GM18858 (cell line): ENCODE results near the gene ADAMTSL3.
"Not testable (repeated sequence)": the region's sequence is repeated elsewhere in the genome, so short reads cannot be mapped to it uniquely, and the experiment has no call there.

Source experiments
- ATAC-seq: cut with Tn5 transposase; IDR thresholded peaks from one replicate; pipeline ENCODE4 v1.9.1; 2021; ENCODE audit not compliant: unreplicated experiment

ADAMTSL3 gene

DNA sequence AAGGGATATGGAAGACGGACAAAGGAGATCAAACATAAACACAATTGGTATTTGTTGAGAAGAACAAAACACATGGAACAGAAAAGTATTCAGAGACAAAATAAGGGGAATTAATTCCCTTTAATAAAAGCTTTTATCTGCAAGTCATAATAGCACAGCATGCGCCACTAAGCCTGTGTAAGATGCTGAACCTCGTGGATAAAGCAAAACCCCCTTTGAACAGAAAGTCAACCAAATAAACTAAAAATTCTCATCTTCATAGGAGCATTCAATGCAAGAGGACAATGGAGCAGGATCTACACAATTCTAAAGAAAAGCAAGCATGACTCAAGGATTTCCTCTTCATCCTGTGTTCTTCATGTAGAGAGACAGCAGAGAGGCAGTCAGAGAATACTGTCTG lies 307.4 kb downstream of the ADAMTSL3 start:
- no peak for ATAC-seq

DNA sequence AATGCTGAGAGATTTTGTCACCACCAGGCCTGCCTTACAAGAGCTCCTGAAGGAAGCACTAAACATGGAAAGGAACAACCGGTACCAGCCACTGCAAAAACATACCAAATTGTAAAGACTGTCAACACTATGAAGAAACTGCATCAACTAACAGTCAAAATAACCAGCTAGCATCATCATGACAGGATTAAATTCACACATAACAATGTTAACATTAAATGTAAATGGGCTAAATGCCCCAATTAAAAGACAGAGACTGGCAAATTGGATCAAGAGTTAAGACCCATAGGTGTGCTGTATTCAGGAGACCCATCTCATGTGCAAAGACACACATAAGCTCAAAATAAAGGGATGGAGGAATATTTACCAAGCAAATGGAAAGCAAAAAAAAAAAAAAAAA lies 311.0 kb downstream of the ADAMTSL3 start:
- not testable (repeated sequence) for ATAC-seq

DNA sequence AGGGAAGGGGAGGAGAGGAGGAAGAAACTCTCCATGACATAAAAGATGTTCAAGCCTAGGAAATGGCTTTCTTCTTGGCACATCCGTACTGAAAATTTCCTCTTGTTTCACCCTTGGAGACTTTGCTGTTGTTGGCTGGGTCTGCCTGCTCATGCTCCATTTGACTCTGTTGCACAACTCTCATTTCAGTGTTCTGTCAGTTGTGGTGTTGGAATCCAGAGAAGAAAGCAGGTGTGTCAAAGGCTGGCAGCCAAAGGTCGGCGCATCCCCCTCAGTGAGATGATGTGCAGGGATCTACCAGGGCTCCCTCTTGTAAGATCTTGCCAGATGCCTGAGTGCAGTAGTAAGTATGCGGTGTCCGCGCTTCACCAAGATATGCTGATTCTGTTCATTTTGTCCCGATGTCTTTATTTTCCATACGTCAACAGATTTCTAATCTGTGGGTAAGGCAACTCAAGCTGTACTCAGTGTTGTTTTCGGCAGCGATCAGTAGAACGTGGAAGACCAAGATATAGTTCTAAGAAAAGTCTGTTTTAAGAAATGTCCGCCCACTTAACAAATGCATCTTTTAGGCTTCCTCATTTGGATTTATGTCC lies 316.5 kb downstream of the ADAMTSL3 start:
- ATAC-seq = no peak

DNA sequence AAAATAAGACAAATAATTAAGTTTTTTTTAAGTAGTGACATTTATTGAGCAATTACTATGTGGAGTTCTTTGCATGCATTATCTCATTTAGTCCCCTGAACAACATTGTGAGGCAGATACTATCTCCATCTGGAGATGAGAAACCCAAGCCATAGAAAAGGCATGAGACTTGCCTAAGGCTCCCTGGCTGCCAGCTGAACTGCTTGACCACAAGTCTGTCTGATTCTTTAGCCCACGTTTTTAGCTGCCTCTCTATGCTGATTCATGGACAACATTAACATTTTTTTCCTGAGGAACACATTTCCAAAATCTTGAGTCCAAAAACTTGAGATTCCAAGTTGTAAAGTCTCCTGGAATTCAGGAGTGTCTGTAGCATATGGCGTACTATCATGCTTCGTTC lies 318.1 kb downstream of the ADAMTSL3 start:
- no peak for ATAC-seq

DNA sequence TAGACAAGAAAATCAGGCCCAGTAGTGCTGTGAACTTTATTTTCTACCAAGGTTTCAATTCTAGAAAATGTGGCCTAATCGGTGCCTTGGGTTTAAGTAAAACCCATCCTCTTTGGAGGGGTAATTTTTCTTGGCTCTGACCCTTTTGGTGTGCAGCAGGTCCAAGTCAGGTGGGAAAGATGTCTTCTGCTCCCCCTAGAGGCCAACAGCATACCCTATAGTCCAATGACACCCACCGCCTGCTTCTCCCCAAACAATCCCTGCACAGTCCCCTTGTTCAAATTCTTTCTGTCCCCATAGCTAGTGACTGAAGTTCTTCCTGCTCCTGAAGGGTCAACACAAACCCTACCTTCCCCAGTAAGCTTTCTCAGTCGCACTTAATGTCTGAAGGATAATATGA lies 319.9 kb downstream of the ADAMTSL3 start:
- no peak for ATAC-seq

DNA sequence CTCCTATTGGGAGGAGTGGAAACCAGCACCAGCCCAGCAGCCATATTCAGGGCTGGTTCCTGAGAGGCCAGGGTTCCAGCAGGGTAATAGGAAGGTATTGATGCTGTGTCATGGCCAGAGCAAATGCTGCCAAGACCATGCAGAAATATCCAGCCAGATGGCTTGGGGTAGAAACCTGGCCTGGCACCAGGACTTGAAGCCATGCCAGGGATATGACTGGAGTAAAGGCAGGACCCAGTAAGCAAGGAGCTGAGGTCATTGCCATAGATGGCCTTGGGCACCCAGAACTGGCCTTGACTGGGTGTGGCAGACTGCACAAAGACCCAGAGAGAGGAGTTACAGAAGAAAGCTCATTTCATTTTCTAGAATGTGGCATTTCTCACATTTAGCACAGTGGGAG lies 324.1 kb downstream of the ADAMTSL3 start:
- no peak for ATAC-seq

DNA sequence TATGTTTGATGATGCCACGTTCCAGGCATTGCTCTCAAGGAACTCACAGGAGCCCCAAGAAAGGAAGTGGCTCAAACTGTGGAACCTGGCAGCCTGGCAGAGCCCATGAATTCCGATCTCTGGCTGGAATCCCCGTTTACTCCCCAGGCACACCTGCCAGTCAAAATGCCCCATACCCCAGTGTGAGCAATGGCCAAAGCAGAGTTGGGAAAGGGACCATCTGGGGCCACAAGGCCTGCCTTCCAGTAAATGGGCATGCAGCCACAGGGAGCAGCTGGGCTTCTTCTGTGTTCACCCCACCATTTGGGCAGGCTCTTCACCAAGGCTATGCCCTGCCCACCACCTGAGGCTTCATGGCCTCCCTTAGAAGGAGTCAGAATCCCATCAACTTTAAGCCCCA lies 324.7 kb downstream of the ADAMTSL3 start:
- no peak for ATAC-seq

DNA sequence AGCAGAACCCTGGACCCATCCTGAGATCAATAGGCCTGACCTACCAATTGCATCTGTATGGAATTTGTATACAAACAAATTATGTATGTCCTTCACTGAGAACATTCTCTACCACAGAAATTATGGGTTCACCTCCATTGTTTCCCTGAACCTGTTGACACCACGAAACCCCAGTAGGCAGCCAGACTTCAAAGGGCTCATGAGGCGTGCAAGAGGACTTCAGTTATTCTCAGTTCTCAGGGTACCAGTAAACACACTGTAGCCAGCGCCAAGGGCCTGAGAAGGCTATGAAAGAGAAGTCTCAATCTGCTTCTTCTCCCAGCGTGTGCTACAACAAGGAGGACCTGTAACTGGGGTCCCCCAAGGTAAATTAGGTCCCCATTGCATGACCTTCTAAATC lies 326.7 kb downstream of the ADAMTSL3 start:
- ATAC-seq = no peak

DNA sequence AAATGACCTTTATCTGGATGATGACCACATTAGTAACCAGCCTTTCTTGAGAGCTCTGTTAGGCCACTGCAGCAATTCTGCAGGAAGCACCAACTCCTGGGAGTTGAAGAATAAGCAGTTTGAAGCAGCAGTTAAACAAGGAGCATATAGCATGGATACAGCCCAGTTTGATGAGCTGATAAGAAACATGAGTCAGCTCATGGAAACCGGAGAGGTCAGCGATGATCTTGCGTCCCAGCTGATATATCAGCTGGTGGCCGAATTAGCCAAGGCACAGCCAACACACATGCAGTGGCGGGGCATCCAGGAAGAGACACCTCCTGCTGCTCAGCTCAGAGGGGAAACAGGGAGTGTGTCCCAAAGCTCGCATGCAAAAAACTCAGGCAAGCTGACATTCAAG lies 328.8 kb downstream of the ADAMTSL3 start:
- ATAC-seq = no peak

DNA sequence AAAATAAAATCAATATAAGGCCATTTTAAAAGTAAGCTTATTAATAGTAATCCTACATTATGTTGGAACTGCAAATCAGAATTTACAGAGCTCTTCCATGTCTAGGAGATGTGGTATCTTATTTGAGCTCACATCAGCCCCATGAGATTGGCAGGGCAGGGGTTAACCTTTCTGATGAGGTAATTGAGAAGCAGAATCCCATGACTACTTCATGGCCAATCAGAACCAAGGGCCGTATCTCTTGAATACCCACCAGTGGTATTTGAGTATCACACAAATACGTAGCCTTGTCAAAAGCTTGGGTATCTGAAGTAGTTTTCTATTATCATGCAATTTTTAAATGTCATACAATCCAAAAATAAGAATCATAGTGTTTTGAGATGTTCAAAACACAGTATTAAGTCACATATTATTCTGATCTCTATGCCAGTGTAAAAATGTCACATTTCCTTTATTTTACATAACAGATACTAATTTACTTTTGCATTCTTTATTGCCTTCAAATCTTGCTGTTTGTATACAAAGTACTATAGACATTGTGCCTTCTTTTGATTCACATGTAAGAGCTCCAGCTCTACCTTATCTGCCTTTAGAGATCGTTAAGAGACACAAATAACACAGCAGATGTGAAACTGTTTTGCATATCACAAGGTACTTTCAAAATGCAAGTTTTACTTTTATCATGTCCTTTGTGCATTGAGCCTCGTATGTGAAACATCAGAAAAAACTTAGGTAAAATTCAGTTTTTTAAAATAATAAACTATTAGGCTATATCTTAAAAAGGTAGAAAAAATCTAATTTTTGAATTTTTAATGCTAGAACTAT lies 329.9 kb downstream of the ADAMTSL3 start:
- peak; percentile 82 for ATAC-seq

DNA sequence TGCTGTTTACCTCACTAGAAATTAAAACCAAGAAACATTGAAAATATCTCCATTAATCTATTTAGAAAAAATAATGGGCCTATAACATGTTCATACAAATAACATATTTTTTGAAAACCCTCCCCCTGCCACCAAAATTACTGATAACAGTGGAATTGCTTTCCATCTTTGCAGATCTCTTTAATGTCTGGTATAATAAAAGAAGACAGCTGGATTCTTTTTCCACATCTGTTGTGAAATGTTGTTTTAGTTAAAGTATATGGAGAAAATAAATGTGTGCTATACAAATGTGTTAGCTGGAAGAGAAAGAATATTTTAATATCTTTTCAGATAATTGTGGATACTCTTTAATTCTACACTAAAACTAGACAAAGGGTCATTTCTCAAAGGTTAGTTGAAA lies 330.7 kb downstream of the ADAMTSL3 start:
- ATAC-seq = no peak

DNA sequence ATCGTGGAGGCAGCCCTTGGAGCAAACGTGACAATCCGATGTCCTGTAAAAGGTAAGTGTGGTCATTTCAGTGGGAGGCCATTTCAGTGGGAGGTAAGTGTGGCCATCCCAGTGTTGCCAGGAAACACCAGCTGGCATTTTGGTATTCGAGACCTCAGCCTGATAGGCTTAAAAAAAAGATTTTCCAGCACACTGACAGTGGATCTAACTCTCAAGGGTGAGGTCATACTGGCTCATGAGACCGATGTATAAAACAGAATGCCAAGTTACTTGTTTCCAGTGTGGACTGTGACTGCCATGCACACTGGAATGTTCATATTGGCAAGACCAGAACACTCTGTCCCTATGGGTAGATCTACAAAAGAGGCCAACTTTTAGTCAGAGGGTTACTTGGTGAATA lies 337.2 kb downstream of the ADAMTSL3 start:
- no peak for ATAC-seq

DNA sequence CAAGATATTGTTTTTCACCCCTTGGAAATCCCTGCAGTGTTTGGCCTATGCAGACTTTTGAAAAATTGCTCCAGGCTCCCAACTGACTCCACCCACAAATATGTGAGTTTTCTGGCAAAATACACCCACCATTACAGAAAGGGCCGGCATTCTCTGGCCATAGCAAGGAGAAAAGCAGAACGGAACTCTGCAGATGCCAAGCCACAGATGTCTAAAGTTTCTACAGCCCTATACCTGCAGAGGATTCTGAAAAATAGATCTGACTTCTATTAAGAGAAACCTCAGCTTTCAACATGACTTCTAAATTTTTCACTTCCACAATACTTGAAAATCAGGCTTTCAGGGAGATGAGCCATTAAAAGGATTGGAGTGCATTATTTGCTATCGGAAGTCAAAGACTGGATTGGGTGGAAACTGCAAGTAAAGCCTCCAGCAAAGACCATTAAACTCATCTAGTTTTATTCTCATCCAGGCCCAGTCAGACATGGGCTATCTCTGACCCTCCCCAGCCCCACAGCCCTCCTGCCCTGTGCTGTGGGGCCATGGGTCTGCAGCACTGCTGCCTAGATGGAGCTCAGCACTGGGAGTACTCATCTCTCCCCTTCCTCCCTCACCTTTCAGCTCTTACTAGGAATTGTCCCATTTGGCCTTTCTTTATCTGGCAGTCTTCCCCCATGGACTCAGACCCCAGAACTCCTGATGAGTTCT lies 338.6 kb downstream of the ADAMTSL3 start:
- peak; percentile 56 for ATAC-seq

DNA sequence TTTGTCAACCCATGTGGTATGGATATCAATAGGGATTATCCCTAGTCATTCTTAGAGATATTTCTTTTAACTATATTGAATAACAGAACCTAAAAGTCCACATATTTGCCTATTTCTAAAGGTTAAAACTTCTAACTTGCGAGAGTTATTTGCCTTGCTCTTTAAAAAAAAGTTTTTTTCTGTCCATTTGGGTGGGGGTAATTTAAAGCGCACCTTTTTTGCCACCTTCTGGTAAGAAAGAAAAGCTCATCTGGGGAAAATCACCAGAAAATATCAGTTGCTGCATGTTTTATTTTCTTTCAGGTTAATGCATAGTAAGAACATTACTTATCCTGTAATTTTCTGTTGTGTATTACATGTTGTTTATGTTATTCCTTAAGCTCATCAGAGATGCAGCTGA lies 339.7 kb downstream of the ADAMTSL3 start:
- no peak for ATAC-seq

DNA sequence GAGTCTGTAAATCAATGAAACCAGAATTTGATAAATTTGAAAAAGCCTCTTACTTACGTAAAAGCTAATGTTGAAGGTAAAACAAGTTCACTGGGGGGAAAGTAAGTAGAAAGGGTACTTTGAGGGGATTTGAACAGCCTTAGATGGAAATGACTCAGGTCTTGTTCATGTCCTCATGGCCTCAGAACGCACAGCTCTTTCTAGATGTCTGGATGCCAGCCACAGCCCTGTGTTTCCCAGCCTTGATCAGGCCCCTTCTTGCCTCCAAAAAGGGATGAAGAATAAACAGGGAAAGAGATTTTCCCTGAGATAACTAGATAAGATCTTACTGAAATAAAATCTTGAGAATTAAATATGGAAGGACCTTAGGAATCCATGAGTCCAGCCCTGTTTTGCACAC lies 344.6 kb downstream of the ADAMTSL3 start:
- no peak for ATAC-seq

DNA sequence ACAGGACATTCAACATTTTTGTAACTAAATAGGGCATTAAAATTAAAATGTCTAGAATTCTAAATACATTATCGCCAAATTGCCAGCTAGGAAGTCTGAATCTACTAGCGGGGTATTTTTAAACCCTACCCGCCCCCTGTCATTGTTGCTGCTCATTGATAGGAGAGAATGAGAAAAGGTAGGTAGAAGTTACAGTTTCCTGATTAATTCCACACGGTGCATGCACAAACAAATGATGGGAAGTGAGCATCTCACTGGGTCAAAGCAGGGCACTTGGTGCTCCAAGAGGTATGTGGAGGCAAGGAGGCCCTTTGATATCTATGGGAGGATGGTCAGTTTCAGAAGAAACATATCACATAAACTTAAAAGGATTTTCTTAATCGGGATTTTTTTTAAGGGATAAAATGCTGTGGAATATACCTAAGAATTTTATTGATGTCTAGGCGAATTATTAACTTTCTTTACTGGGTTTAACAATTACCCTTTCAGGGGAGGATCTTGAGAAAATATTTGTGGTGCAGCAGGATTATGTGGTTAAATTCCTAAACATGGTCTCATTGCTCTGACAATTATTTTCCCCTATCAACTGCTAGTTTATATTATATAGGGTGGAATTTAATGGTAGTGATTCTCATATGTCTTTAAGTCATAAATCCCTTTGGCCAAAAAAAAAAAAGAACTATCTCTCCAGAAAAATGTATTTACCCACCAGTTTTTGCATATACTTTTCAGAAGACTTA lies 345.6 kb downstream of the ADAMTSL3 start:
- ATAC-seq = no peak

DNA sequence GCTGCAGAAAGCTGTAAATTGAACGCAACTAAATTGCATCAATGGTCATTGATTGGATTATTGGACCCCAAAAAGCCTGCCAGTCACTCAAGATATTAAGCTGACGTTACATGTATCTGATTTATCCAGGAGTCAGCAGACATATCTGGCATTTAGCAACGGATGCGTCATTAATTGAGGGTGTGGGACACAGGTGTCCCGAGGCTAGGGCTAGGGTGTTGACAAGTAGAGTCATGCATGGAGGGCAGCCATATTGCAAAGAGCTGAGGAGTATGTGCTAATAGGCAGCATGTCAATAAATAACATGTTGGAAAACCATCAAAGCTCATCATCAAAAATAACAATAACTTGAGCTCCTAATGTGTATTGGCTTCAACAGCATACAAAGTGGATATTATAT lies 347.1 kb downstream of the ADAMTSL3 start:
- no peak for ATAC-seq

DNA sequence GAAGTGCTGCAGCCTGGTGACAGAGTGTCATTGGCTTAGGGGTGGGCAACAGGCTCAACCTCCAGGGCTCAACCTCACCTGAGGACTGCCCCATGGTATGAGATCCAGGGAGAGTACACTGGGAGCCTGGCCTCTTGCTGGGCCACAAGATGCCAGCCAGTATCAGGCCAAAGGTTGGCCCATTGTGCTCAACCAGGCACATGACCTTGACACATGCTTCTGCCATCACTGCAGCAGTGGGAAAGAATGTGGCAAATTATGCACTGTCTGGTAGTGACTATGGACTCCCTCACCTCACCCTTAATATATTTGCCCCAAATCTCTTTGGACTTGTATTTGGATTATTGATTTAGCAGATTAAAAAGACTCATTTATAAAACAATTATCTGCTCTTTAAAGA lies 347.7 kb downstream of the ADAMTSL3 start:
- no peak for ATAC-seq

DNA sequence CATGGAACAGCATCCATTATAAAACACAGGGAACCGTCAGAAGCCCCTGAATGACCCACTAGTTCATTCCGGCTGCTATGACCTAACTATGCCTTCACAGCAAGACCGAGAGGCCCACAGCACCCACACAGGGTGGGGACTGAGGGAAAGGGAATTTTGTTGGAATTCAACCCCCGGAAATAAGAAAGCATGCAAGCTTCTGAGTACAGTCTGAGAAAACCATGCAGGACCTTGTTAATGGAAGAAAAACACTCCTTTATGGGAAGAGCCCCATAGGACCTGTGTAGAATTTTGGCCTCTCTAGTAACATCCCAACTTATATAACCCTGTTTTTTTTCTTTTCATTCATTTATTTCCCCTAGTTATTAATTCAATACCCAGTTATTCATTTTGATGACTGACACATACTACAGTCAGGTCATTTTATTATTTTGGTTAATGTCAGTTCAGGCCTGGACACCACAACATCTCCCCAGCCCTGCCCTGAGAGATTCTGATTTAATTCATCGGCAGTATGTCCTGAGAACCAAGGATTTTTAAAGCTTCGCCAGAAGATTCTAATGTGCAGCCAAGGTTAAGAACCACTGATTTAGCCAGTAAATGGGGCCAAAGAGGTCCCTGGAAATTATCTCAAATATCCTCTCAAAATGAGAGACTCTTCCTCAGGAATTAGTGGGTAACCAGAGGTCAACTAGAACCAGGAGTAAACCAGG lies 350.0 kb downstream of the ADAMTSL3 start:
- no peak for ATAC-seq

DNA sequence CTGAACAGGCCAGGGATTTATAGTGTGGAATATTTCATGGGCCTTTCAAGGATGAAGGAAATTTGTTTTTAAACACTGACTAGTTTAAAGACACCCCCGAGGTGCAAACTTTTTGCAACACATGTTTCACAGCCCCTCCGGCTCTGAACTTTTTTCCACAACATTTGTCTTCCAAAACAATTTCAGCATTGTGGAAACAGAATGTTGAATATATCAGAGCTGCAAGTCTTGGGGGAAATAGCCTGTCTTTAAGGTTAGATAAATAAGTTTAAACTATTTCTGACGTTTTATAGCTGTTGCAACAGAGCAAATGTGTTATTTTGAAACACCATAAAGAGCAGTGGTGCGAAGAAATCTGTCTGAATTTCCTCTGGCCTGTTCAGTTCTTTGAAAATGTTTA lies 352.5 kb downstream of the ADAMTSL3 start:
- no peak for ATAC-seq

DNA sequence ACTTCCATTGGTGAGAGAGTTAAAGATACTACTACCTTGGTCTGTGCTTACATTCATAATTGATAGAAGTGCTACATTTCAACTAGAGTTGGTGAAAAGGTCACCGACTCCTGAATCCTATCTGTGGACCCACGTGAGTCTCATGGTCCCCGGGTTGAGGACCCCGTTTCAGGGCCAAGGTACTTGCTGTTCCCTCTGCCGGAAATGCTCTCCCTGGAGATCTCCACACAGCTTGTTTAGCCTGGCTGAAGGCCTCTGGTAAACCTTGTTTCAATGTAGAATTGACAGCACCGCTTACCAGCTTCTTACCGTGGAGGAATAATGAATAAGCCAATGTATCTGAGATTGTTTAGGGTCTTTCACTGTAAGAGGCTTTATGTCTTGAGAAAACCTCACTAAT lies 355.7 kb downstream of the ADAMTSL3 start:
- ATAC-seq = no peak
